NCI-H460 (cell line): ENCODE measurements around the gene FGF8. TPM values are rescaled to one million over a fixed set of nuclear protein-coding genes. Genes with fewer than 3 reads are reported as not detected.

ENCODE experiments used
- DNase-seq: peaks from one replicate; pipeline ENCODE4 v3.0.0-alpha.2; 2016; ENCODE audit warnings: low read depth; ENCODE audit errors: extremely low read depth
- total RNA-seq: library from RNA; depleted of rRNA; stranded (reverse); fragments of >200 nt; shearing (Covaris generic); gene quantifications from 2 replicates; pipeline ENCODE4 v1.2.3, GENCODE V29; 2014; rRNA removed

The FGF8 gene
- total RNA-seq, 1 experiment from 2014 or later, result 0.37 TPM

DNA sequence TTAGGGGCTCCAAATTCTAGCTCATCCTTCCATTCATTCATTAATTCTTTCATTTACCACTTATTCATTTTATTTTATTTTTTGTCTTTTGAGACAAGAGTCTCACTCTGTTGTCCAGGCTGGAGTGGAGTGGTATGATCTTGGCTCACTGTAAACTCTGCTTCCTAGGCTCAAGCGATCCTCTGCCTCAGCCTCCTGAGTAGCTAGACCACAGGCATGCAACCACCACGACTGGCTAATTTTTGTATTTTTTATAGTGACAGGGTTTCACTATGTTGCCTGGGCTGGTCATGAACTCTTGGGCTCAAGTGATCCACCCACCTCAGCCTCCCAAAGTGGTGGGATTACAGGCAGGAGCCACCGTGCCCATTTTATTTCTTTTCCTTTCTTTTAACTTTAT lies 31.6 kb downstream of the FGF8 start:
- no peak for DNase-seq

GRCh38 chr10:101741938-101742337 lies 34.0 kb downstream of the FGF8 start:
- DNase-seq, result no peak

GRCh38 chr10:101736666-101737065 lies 39.2 kb downstream of the FGF8 start:
- DNase-seq, result no peak

- no peak for DNase-seq
These were observed 43.8 kb downstream of the FGF8 start for GRCh38 chr10:101732096-101732495.

- no peak for DNase-seq
These were observed 49.9 kb downstream of the FGF8 start for GRCh38 chr10:101726115-101726387.

DNA sequence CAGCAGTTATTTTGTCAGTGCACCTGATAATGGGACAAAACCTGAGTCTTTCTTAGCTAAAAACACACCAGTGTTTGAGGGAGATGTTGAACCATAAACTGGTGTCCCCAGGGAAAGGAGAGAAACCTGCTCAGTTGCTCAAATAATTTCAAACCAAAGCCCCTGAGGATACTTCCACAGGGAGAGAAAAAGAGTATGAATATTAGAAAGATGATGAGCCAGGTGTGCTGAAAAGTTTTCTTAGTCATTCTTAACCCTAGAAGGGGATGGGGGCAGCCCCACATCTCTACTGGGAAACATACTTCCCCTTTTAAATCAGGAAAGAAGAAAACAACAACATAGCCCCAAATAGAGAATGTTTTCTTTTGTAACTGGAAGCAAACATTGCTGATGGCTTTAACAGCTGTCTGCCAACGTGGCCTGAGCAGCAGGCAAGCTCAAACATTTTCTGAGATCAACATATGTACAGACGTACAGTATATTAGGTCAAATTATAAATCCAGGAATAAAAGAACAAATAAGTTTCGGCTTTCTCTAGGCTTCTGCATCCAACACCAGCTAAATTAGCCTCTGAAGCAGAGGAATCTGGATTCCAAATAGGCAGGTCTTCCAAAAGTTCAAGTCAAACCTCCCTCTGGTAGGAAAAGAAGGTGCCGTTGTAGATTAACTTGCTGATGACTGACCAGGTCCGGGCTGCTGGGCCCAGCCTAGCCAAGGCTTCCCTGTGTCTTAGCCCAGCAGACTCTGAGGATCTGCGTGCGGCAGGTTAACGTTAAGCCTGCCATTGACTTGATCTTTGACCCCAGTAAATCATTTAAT lies 50.4 kb downstream of the FGF8 start:
- DNase-seq, result no peak

DNA sequence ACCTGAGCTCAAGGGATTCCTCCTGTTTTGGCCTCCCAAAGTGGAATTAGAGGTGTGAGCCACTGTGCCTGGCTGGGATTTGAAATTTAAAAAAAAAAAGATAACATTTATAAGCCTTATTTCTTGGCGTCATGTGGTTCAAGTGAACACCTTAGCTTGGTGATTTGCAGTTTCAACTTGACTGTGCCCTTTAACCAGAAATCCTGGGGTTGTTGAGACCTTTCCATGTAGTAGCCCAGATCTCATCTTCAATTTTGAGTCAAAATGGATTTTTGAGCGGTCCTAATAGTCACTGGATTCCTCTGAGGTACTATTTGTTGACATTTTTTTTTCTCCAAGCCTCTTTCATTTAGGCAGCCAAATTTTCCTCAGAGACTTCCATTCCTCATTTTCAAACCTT lies 51.5 kb downstream of the FGF8 start:
- DNase-seq, result no peak

- DNase-seq, result no peak
These were observed 52.7 kb downstream of the FGF8 start for GRCh38 chr10:101723176-101723575.

GRCh38 chr10:101721806-101722205 lies 54.1 kb downstream of the FGF8 start:
- no peak for DNase-seq

GRCh38 chr10:101720606-101721230 lies 55.2 kb downstream of the FGF8 start:
- no peak for DNase-seq

Other genes starting within 250 kb of the FGF8 start
- gene POLL, start 187.9 kb downstream of the FGF8 start, total RNA-seq, result 17.5 and 17.7 TPM in 2 replicates
- gene DPCD, start 187.8 kb downstream of the FGF8 start, total RNA-seq, result 39.0 and 40.0 TPM in 2 replicates
- 13.1 and 23.7 TPM in 2 replicates for gene FBXW4, start 80.9 kb downstream of the FGF8 start, total RNA-seq
- 170 and 199 TPM in 2 replicates for gene NPM3, start 7.3 kb upstream of the FGF8 start, total RNA-seq
- gene OGA, start 42.3 kb upstream of the FGF8 start, total RNA-seq, result 79.9 and 96.2 TPM in 2 replicates
- gene KCNIP2, start 67.7 kb upstream of the FGF8 start, total RNA-seq, result 2.0 TPM in 2 replicates